GM12892 (cell line): ENCODE data around the gene PARP9.

ENCODE experiments used
- POLR2A ChIP-seq: IDR thresholded peaks from 2 replicates; pipeline ENCODE4 v1.6.1; 2011; ENCODE audit warnings: low read depth, low read length, control low read depth
- POLR2AphosphoS5 ChIP-seq: IDR thresholded peaks from 2 replicates; pipeline ENCODE4 v1.6.1; 2011; ENCODE audit warnings: low read depth, low read length, control low read depth

DNA sequence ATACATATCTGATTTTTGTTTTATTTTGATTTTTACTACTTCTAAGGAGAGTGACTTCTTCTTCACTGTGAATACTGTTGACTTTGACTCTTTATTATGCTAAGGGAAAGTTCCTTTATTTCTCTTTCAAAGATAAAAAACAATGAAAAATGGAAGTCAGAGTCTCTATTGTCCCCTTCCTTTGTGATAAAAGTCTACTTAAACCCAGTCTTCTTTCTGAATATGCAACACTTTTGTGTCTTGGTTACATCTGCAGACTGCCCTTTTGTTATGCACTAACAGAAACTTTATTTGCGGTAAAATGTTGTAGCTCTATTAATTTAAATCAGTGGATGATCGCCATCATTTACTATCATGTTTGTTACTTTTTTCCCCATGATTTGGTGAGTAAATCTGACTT lies 26.5 kb upstream of the PARP9 start:
- no peak for TF ChIP-seq POLR2A
- no peak for TF ChIP-seq POLR2AphosphoS5
